Measurements from ENCODE around the gene RREB1.

RREB1 gene

DNA sequence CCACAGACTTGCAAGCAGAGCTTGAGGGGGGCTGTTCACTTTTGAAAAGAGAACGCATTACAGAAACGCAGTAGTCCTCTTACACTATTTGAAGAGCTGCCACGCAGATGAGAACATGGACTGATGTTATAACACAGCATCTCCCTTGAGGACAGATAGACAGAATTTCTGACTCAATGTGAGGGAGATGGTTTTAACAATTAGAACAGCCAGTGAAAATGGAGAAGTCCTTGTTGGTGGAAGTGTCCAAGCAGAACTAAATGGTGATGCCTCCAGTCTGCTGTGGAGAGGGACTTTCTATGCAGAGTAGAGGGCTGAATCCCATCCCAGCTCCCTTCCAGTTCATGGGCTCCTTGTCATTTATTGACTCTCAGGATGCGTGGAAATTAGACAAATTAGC, 100.0 kb downstream of the RREB1 start:
- no peak for TF ChIP-seq CTCF (conservative IDR thresholded peaks at IDR 0.05; ENCODE audit: low read depth)
- ChIA-PET CTCF (no interaction called here), POLR2A (ENCODE audit: low non-redundant PET) (no interaction called here)
- no peak for DNase-seq (ENCODE audit: low spot score)
- no peak overlapping the region for H3K27ac ChIP-seq

- no peak overlapping the region for H3K27ac ChIP-seq
- no peak for TF ChIP-seq CTCF (conservative IDR thresholded peaks at IDR 0.05; ENCODE audit: low read depth)
- ChIA-PET POLR2A (ENCODE audit: low non-redundant PET) (no interaction called here), CTCF (no interaction called here)
- no peak for DNase-seq (ENCODE audit: low spot score)
Measured at GRCh38 chr6:7213416-7213815, 105.7 kb downstream of the RREB1 start.

- POLR2A ChIA-PET (ENCODE audit: low non-redundant PET), result no interaction called here
- no peak for DNase-seq (ENCODE audit: low spot score)
- CTCF ChIA-PET, result interaction anchor here (1.1 kb wide), 1 partner anchor 491 kb away, joined by 3 read pairs; no protein-coding TSS in a partner anchor
- no peak for TF ChIP-seq CTCF (conservative IDR thresholded peaks at IDR 0.05; ENCODE audit: low read depth)
- peak overlapping the region; percentile 18; the same call in 1 of the 2 replicates for H3K27ac ChIP-seq
Measured at GRCh38 chr6:7214468-7214867, 106.7 kb downstream of the RREB1 start.

DNA sequence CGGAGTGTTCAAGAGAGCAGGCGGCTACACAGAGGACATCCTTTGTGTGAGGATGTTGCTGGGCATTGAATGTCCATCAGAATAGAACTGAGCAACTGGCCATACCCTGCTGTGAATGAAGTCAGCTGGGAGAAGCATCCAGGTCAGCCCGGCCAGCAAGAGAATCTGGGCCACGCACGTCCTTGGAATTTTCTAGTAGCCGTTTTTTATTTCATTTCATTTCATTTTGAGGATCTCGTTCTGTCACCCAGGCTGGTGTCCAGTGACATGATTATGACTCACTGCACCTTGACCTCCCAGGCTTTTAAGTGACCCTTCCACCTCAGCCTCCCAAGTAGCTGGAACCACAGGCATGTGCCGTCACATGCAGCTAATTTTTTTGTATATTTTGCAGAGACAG, 107.4 kb downstream of the RREB1 start:
- CTCF ChIA-PET, result interaction anchor here (0.7 to 1.1 kb wide), 2 partner anchors 68 to 491 kb away, joined by 3 read pairs; no protein-coding TSS in a partner anchor
- DNase-seq (ENCODE audit: low spot score), result no peak
- peak overlapping the region; percentile 88 for H3K27ac ChIP-seq
- POLR2A ChIA-PET (ENCODE audit: low non-redundant PET), result no interaction called here
- no peak for TF ChIP-seq CTCF (conservative IDR thresholded peaks at IDR 0.05; ENCODE audit: low read depth)

DNA sequence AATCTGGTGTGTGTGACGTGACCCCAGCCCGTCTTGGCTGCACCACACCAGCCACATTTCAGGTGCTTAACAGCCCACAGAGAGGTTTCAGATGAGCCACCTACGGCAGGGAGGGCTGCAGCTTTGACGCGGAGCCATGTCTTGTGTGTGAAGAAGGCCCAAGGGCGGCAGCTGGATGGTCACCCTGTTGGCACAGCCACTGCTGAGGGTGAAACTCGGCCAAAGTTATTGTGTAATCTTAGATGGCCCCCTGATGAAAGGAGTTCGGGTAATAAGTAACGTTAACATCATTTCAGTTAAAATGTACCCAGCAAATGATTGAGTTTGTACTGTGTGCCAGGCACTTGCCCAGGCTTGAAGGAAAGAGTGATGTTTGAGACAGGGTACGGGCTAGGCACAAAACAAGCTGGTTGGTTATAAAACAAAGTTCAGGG, 108.1 kb downstream of the RREB1 start:
- DNase-seq (ENCODE audit: low spot score), result no peak
- CTCF ChIA-PET, result interaction anchor here (0.7 kb wide), 1 partner anchor 69 kb away, joined by 3 read pairs; no protein-coding TSS in a partner anchor
- no peak for TF ChIP-seq CTCF (conservative IDR thresholded peaks at IDR 0.05; ENCODE audit: low read depth)
- peak overlapping the region; percentile 88 for H3K27ac ChIP-seq
- POLR2A ChIA-PET (ENCODE audit: low non-redundant PET), result no interaction called here

GRCh38 chr6:7216941-7217621, 109.3 kb downstream of the RREB1 start:
- peak; percentile 59 for DNase-seq (ENCODE audit: low spot score)
- no peak for TF ChIP-seq CTCF (conservative IDR thresholded peaks at IDR 0.05; ENCODE audit: low read depth)
- H3K27ac ChIP-seq, result peak overlapping the region; percentile 88
- POLR2A ChIA-PET (ENCODE audit: low non-redundant PET), result no interaction called here
- CTCF ChIA-PET, result interaction anchor here (0.8 to 1.2 kb wide), 3 partner anchors 21 to 57 kb away, joined by 3 to 4 read pairs (median 3); no protein-coding TSS in a partner anchor
